SU-DHL-6 (cell line): ENCODE measurements around the gene NOSIP.

Experiments
- CTCF ChIP-seq: fragments of 200-600 bp; sonication (generic); IDR thresholded peaks from one replicate; pipeline ENCODE4 v1.5.1; 2017; ENCODE audit warnings: antibody characterized with exemption, mild to moderate bottlenecking, low read length, moderate library complexity; ENCODE audit not compliant: insufficient read depth, poor library complexity, severe bottlenecking
- EZH2phosphoT487 ChIP-seq: fragments of 200-600 bp; sonication (generic), shearing (Covaris generic); conservative IDR thresholded peaks from 2 replicates; pipeline ENCODE4 v1.6.1; 2018; ENCODE audit warnings: mild to moderate bottlenecking, antibody characterized with exemption, low read length, moderate library complexity, mixed read lengths

- no peak for TF ChIP-seq CTCF
- no peak for TF ChIP-seq EZH2phosphoT487
These were observed 25.6 kb downstream of the NOSIP start for GRCh38 chr19:49554701-49555181.
